PC-3 (cell line): ENCODE results near the gene CTU1.

ENCODE experiments used
- CTCF ChIP-seq: fragments of 300-600 bp; sonication (generic); conservative IDR thresholded peaks from 2 replicates; pipeline ENCODE4 v1.5.1; 2017; ENCODE audit warnings: antibody characterized with exemption, low read depth, mild to moderate bottlenecking, low read length
- EZH2phosphoT487 ChIP-seq: fragments of 300-600 bp; sonication (generic); IDR thresholded peaks from 2 replicates; pipeline ENCODE4 v1.6.1; 2018; ENCODE audit warnings: mild to moderate bottlenecking, antibody characterized with exemption, low read length, borderline replicate concordance

DNA sequence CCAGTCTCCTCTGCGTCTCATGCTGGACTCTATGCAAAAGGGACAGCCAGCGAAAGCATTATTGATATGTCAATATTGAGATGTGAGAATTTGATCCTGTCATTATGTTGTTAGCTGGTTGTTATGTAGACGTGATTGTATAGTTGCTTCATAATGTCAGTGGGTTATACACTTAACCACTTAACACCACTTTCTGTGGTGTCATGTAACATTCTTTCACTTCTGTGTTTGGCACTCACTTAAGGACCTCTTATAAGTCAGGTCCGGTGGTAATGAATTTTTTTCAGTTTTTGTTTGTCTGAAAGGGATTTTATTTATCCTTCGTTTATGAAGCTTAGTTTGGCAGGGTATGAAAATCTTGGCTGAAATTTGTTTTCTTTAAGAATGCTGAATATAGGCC, 26.8 kb upstream of the CTU1 start:
- no peak for TF ChIP-seq CTCF
- no peak for TF ChIP-seq EZH2phosphoT487
